ENCODE data around the gene MICU1.

GRCh38 chr10:72338180-72338579, 287.7 kb downstream of the MICU1 start:
- TF ChIP-seq CTCF (IDR thresholded peaks at IDR 0.05; ENCODE audit: insufficient read depth, low read depth, low read length) (no peak), EZH2 (IDR thresholded peaks at IDR 0.05; ENCODE audit: insufficient read depth, low read length) (no peak)

All from astrocyte (in vitro differentiated cells and primary cell).